Placental pericyte (primary cell): Measurements from ENCODE around the gene DAP3. TPM values are rescaled to one million over a fixed set of nuclear protein-coding genes. Genes with fewer than 3 reads are reported as not detected.

ENCODE experiments used
- total RNA-seq: library from RNA; depleted of rRNA; stranded (reverse); fragments of >200 nt; gene quantifications from 2 replicates; pipeline ENCODE4 v1.2.3, GENCODE V29; 2012

DAP3 gene
- 82.8 and 101 TPM in 2 replicates for total RNA-seq

DNA sequence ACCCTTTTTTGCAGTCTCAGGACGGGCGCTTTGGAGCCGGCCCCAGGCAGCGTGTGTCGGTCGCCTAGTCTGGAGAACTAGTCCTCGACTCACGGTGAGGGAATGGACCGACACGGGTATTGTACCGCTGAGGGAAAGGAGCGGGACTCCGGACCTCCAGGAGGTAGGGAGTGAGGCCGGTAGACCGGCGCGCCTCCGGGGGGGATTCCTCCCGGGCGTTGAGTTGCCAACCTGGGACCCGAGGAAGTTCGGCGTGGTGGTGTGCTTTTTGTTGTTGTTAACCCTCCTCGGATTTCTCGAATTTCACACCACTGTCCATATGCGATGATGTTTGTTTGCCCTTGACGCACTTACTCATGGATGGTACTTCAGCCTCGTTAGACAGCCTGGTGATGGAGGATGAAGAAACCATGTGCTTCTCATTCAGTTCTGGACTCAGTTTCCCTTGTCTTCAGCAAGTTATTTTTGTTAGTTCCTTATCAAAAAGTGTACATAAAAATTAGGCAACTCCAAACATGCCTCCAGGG is at the start of gene DAP3:
Gene DAP3 (plus strand): TSS at position 11 of the 527 bp plus-strand sequence. CDS start 20,689 bp downstream, outside the sequence.

DNA sequence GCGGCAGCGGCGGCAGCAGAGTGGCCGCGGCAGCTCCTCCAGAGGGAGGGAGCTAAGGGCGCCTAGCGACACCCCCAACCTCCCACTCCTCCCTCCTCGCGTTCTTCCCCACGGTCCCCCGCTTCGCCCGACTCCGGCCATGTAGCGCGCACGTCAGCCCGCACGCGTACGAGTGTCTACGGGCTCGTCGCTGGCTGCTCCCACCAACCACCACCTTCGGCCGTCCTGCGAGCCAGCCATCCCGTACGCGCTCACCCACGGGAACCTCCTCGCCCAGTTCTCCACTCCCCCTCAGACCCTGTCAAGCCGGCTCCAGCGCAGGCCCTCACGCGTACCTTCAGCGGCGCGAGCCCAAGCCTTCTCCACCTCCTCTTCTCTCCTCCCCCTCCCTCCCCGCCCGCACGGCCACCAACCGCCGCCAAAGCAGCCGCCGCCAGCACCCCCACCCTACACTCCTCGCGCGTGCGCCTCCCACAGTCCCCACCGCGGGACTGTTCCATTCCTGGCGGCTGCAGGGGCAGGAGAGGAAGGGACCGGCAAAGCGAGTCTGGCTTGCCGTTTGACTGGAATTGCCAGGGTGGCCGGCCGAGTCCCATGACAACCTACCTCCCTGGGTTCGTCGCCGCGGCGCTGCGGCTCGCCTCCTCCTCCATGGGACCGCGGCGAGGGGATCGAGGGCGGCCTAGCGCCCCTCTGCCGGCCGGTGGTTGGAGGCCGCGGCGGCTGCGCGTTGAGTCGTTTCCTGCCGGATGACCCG is 389 bp upstream of the DAP3 start, which contains the start of gene YY1AP1:
Gene YY1AP1 (minus strand): TSS at position 451 of the 757 bp plus-strand sequence. CDS start 8,338 bp downstream, outside the sequence.

Other genes with a start within 250 kb of the DAP3 start
- 28.9 and 30.2 TPM in 2 replicates for gene ASH1L, start 126.3 kb upstream of the DAP3 start, total RNA-seq
- gene MSTO1, start 78.9 kb upstream of the DAP3 start, total RNA-seq: 36.4 and 111 TPM in 2 replicates
- 42.9 and 67.0 TPM in 2 replicates for gene YY1AP1, start 317 bp upstream of the DAP3 start, total RNA-seq
- gene GON4L, start 168.1 kb downstream of the DAP3 start, total RNA-seq: 32.8 and 48.4 TPM in 2 replicates
- 15.8 and 29.3 TPM in 2 replicates for gene SYT11, start 170.5 kb downstream of the DAP3 start, total RNA-seq
- gene RIT1, start 222.3 kb downstream of the DAP3 start, total RNA-seq: 33.9 and 36.2 TPM in 2 replicates
- 26.3 and 43.5 TPM in 2 replicates for gene KHDC4, start 245.3 kb downstream of the DAP3 start, total RNA-seq